Parathyroid adenoma (tissue), 2 donors: Measurements from ENCODE around the gene HSBP1.

Experiments
- H2AFZ ChIP-seq: fragments of 300-600 bp; sonication (generic); one replicate; pipeline ENCODE4 v1.7.0; 2017; ENCODE audit warnings: antibody characterized with exemption, mild to moderate bottlenecking
- H3K27ac ChIP-seq: fragments of 300-600 bp; sonication (generic); one replicate; pipeline ENCODE4 v1.7.0; 2017
- H3K27me3 ChIP-seq: fragments of 300-600 bp; sonication (generic); one replicate; pipeline ENCODE4 v1.7.0; 2017; ENCODE audit warnings: low read length; ENCODE audit not compliant: control insufficient read depth, insufficient read depth
- H3K36me3 ChIP-seq: fragments of 300-600 bp; sonication (generic); one replicate; pipeline ENCODE4 v1.7.0; 2017; ENCODE audit warnings: low read length; ENCODE audit not compliant: control insufficient read depth, insufficient read depth
- H3K4me1 ChIP-seq: fragments of 300-600 bp; sonication (generic); one replicate; pipeline ENCODE4 v1.7.0; 2017; ENCODE audit warnings: control low read depth
- H3K4me2 ChIP-seq: fragments of 300-600 bp; sonication (generic); one replicate; pipeline ENCODE4 v1.7.0; 2017; ENCODE audit warnings: low read length
- H3K4me3 ChIP-seq: fragments of 300-600 bp; sonication (generic); one replicate; pipeline ENCODE4 v1.7.0; 2017; ENCODE audit warnings: low read depth, low read length
- H3K79me2 ChIP-seq: fragments of 300-600 bp; sonication (generic); one replicate; pipeline ENCODE4 v1.7.0; 2017; ENCODE audit warnings: control low read depth
- H3K9ac ChIP-seq: fragments of 300-600 bp; sonication (generic); one replicate; pipeline ENCODE4 v1.7.0; 2017; ENCODE audit warnings: mild to moderate bottlenecking
- H3K9me3 ChIP-seq: fragments of 300-600 bp; sonication (generic); one replicate; pipeline ENCODE4 v1.7.0; 2017; ENCODE audit warnings: low read length; ENCODE audit not compliant: control insufficient read depth
- TF ChIP-seq, protein P1 (sequence below): fragments of 300-600 bp; sonication (generic); IDR thresholded peaks from one replicate; pipeline ENCODE4 v1.7.0; 2017; ENCODE audit warnings: antibody characterized with exemption, mild to moderate bottlenecking
- donor health status: primary hyperparathyroidism.

Gene HSBP1

GRCh38 chr16:83840060-83840617, 32.4 kb downstream of the HSBP1 start:
- no peaks in the 10 kb centered on the region for H3K9me3 ChIP-seq
- H3K27ac ChIP-seq: no peak overlapping the region
- H3K36me3 ChIP-seq: no peaks in the 10 kb centered on the region
- no peaks in the 10 kb centered on the region for H3K79me2 ChIP-seq
- H3K9ac ChIP-seq: no peak overlapping the region
- TF ChIP-seq, protein P1, sequence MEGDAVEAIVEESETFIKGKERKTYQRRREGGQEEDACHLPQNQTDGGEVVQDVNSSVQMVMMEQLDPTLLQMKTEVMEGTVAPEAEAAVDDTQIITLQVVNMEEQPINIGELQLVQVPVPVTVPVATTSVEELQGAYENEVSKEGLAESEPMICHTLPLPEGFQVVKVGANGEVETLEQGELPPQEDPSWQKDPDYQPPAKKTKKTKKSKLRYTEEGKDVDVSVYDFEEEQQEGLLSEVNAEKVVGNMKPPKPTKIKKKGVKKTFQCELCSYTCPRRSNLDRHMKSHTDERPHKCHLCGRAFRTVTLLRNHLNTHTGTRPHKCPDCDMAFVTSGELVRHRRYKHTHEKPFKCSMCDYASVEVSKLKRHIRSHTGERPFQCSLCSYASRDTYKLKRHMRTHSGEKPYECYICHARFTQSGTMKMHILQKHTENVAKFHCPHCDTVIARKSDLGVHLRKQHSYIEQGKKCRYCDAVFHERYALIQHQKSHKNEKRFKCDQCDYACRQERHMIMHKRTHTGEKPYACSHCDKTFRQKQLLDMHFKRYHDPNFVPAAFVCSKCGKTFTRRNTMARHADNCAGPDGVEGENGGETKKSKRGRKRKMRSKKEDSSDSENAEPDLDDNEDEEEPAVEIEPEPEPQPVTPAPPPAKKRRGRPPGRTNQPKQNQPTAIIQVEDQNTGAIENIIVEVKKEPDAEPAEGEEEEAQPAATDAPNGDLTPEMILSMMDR: no peak
- no peaks in the 10 kb centered on the region for H3K27me3 ChIP-seq
- no peaks in the 10 kb centered on the region for H3K4me1 ChIP-seq
- H2AFZ ChIP-seq: no peak overlapping the region
- no peak overlapping the region for H3K4me2 ChIP-seq
- H3K4me3 ChIP-seq: no peak overlapping the region

DNA sequence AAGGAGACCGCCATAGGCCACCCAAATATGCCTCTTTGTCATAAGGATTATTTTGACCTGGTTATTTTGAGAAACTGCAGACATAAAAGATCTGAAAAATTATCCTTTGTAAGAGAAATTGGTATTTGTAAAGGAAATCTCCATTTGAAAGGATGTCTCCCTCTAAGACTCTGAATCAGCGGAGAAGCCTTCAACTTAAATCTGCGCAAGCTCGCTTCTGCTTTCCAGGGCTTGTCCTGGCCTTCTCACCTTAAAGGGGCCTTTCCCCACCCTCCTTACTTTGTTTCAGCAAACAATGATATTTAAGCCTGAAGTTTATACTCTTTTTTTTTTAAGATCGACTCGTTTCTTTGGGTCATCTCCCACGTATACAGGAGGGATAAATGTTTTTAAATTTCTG, 34.5 kb downstream of the HSBP1 start:
- Histone ChIP-seq H3K27me3 (no peaks in the 10 kb centered on the region), H3K27ac (no peak overlapping the region), H3K79me2 (no peaks in the 10 kb centered on the region), H2AFZ (no peak overlapping the region), H3K36me3 (no peaks in the 10 kb centered on the region), H3K4me2 (no peak overlapping the region), H3K4me3 (no peak overlapping the region), H3K9ac (no peak overlapping the region), H3K4me1 (no peaks in the 10 kb centered on the region), H3K9me3 (no peaks in the 10 kb centered on the region)
- TF ChIP-seq, protein P1: no peak

DNA sequence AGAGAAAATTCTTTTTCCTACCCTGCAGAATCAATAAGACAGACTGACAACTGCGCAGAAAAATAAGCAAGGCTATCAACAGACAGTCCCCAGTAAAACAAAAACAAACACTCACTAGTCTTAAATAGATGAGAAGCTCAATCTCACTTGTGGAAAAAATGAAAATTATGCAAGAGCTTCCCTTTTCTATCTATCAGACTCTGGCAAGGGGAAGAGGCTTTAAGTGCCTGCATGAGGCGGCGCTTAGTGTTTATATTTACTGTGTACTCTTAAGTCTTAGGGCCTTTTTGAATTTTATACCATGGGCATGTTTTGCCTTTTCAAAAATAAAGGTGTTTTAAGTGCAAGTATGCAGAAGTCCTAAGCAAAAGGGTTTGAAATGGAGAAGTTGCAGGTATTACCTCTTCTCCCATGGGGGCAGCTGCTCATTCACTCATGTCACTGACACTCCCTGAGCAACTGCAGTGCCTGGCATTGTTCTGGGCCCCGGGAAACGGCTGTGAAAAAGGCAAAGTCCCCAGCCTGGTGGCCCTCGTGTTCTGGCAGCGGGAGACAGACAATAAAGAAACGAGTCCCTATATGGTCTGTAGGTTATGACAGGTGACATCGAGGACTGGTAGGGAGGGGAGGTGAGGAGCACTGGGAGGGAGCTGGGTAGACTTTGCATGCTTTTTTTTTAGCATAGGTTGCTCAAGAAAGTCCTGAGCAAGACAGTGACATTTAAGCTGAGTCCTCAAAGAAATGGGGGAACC, 35.2 kb downstream of the HSBP1 start:
- TF ChIP-seq, protein P1: no peak
- Histone ChIP-seq H3K4me2 (no peak overlapping the region), H3K36me3 (no peaks in the 10 kb centered on the region), H3K79me2 (no peaks in the 10 kb centered on the region), H3K9ac (no peak overlapping the region), H3K4me1 (no peaks in the 10 kb centered on the region), H3K27me3 (no peaks in the 10 kb centered on the region), H3K9me3 (no peaks in the 10 kb centered on the region), H2AFZ (no peak overlapping the region), H3K4me3 (no peak overlapping the region), H3K27ac (no peak overlapping the region)

- H3K9me3 ChIP-seq: no peaks in the 10 kb centered on the region
- H3K4me1 ChIP-seq: no peaks in the 10 kb centered on the region
Observed at GRCh38 chr16:83843657-83844056, 35.9 kb downstream of the HSBP1 start.

More at GRCh38 chr16:83843657-83844056, 35.9 kb downstream of the HSBP1 start:
- Histone ChIP-seq H3K4me3 (no peak overlapping the region), H3K36me3 (no peaks in the 10 kb centered on the region), H2AFZ (no peak overlapping the region), H3K27me3 (no peaks in the 10 kb centered on the region), H3K9ac (no peak overlapping the region), H3K27ac (no peak overlapping the region), H3K4me2 (no peak overlapping the region), H3K79me2 (no peaks in the 10 kb centered on the region)
- TF ChIP-seq, protein P1: no peak
